Stimulated activated CD4-positive, alpha-beta T cell treated with anti-CD3 and anti-CD28 coated beads, Interleukin-4, amount 100 ng/mL, for 4 hours (primary cell): Measurements from ENCODE around the gene SPATA17.
"Not testable (repeated sequence)": the region's sequence is repeated elsewhere in the genome, so short reads cannot be mapped to it uniquely, and the experiment has no call there.

ENCODE experiments used
- DNase-seq, 2 experiments: peaks; one replicate each; pipeline ENCODE4 v3.0.0-alpha.2; 2020

The SPATA17 gene

GRCh38 chr1:217630711-217631591 lies at the start of gene SPATA17, which contains the start of gene GPATCH2:
TSS of gene SPATA17 (plus strand) at chr1:217631344. CDS start at chr1:217631379, 35 bp downstream.
TSS of gene GPATCH2 (minus strand) at chr1:217631090. CDS start at chr1:217630971, 119 bp downstream.
- DNase-seq, result peak; percentile 64 to 70

- DNase-seq, result not testable (repeated sequence)
Observed at GRCh38 chr1:217584286-217584811, 46.8 kb upstream of the SPATA17 start.

- DNase-seq, result no peak
Observed at GRCh38 chr1:217585577-217585976, 45.6 kb upstream of the SPATA17 start.

- DNase-seq, result no peak
Observed at GRCh38 chr1:217586586-217586985, 44.6 kb upstream of the SPATA17 start.

GRCh38 chr1:217590598-217590997 lies 40.5 kb upstream of the SPATA17 start:
- DNase-seq, result no peak

GRCh38 chr1:217599154-217599553 lies 32.0 kb upstream of the SPATA17 start:
- no peak for DNase-seq

- no peak for DNase-seq
Observed at GRCh38 chr1:217602380-217602779, 28.8 kb upstream of the SPATA17 start.

GRCh38 chr1:217605390-217605789 lies 25.8 kb upstream of the SPATA17 start:
- DNase-seq, result no peak

- DNase-seq, result no peak
Observed at GRCh38 chr1:217614200-217614712, 16.9 kb upstream of the SPATA17 start.

- DNase-seq, result no peak
Observed at GRCh38 chr1:217617126-217617525, 14.0 kb upstream of the SPATA17 start.

GRCh38 chr1:217620814-217621213 lies 10.3 kb upstream of the SPATA17 start:
- no peak for DNase-seq

GRCh38 chr1:217622042-217622441 lies 9.1 kb upstream of the SPATA17 start:
- DNase-seq, result no peak

GRCh38 chr1:217626321-217626720 lies 4.8 kb upstream of the SPATA17 start:
- no peak for DNase-seq

- no peak for DNase-seq
Observed at GRCh38 chr1:217627431-217627830, 3.7 kb upstream of the SPATA17 start.

GRCh38 chr1:217642455-217642854 lies 11.3 kb downstream of the SPATA17 start:
- no peak for DNase-seq

- DNase-seq, result no peak
Observed at GRCh38 chr1:217647791-217648190, 16.6 kb downstream of the SPATA17 start.

GRCh38 chr1:217650674-217651073 lies 19.5 kb downstream of the SPATA17 start:
- DNase-seq, result no peak

GRCh38 chr1:217660353-217661062 lies 29.4 kb downstream of the SPATA17 start:
- no peak for DNase-seq

- DNase-seq, result no peak
Observed at GRCh38 chr1:217661407-217661806, 30.3 kb downstream of the SPATA17 start.

GRCh38 chr1:217668351-217668940 lies 37.3 kb downstream of the SPATA17 start:
- no peak for DNase-seq

- DNase-seq, result no peak
Observed at GRCh38 chr1:217673387-217673786, 42.2 kb downstream of the SPATA17 start.

- no peak for DNase-seq
Observed at GRCh38 chr1:217674028-217674729, 43.0 kb downstream of the SPATA17 start.
